IMR-90 (cell line): Measurements from ENCODE around the gene IRGQ. TPM values are rescaled to one million over a fixed set of nuclear protein-coding genes. Genes with fewer than 3 reads are reported as not detected.

Experiments
- ATAC-seq: fragments of 200-7000 bp; cut with Tn5 transposase; 2 replicates; pipeline ENCODE4 v1.9.1; 2020; ENCODE audit warnings: low read depth, mild to moderate bottlenecking, moderate library complexity
- BruUV-seq: library from RNA; stranded (reverse); fragments of 400-500 nt; replicated peaks from 2 replicates; lab custom pipeline; 2021; lab: Mats Ljungman, UMichigan
- CTCF ChIA-PET: fragments of 300-600 bp; formaldehyde crosslinking; extraction: SDS; loops from one replicate; lab custom pipeline; 2021; ENCODE audit warnings: antibody characterized with exemption; lab: Yijun Ruan, JAX
- POLR2A ChIA-PET: fragments of 300-600 bp; sonication (Branson Sonifier 250); formaldehyde crosslinking; loops from one replicate; lab custom pipeline; 2022; ENCODE audit warnings: antibody characterized with exemption; ENCODE audit not compliant: unreplicated experiment; lab: Charles Lee
- DNase-seq: peaks from one replicate; pipeline ENCODE4 v3.0.0; 2013
- H2AFZ ChIP-seq: replicated peaks from 2 replicates; pipeline ENCODE3; 2013; ENCODE audit warnings: low read length, mild to moderate bottlenecking; ENCODE audit not compliant: poor library complexity
- H2AK5ac ChIP-seq: 2 replicates; pipeline ENCODE4 v1.6.1; 2013; ENCODE audit warnings: low read depth, low read length, inconsistent platforms
- H2AK9ac ChIP-seq: replicated peaks from 2 replicates; pipeline ENCODE3; 2013; ENCODE audit warnings: mild to moderate bottlenecking, low read depth, low read length, moderate library complexity; ENCODE audit not compliant: poor library complexity
- H2BK120ac ChIP-seq: 2 replicates; pipeline ENCODE4 v1.6.1; 2013; ENCODE audit warnings: low read depth, low read length, inconsistent platforms
- H2BK15ac ChIP-seq: 3 replicates; pipeline ENCODE4 v1.6.1; 2013; ENCODE audit warnings: low read depth, low read length, inconsistent platforms
- H2BK20ac ChIP-seq: 2 replicates; pipeline ENCODE4 v1.6.1; 2013; ENCODE audit warnings: low read depth, mild to moderate bottlenecking, inconsistent platforms, low read length, moderate library complexity
- H2BK5ac ChIP-seq: 2 replicates; pipeline ENCODE4 v1.6.1; 2013; ENCODE audit warnings: mild to moderate bottlenecking, low read depth, low read length, inconsistent platforms; ENCODE audit not compliant: poor library complexity, severe bottlenecking
- H3K14ac ChIP-seq: replicated peaks from 2 replicates; pipeline ENCODE4 v1.6.1; 2013; ENCODE audit warnings: low read depth, low read length, inconsistent platforms
- H3K18ac ChIP-seq: 2 replicates; pipeline ENCODE4 v1.6.1; 2013; ENCODE audit warnings: low read depth, low read length, control low read depth
- H3K23ac ChIP-seq: 2 replicates; pipeline ENCODE4 v1.6.1; 2013; ENCODE audit warnings: low read depth, low read length, inconsistent platforms
- H3K27ac ChIP-seq: 2 replicates; pipeline ENCODE4 v1.5.1; 2013; ENCODE audit warnings: mild to moderate bottlenecking, control low read depth, low read length; ENCODE audit not compliant: insufficient read depth
- H3K27me3 ChIP-seq: 2 replicates; pipeline ENCODE4 v1.6.1; 2013; ENCODE audit warnings: low read length; ENCODE audit not compliant: control insufficient read depth, insufficient read depth
- H3K36me3 ChIP-seq: 2 replicates; pipeline ENCODE4 v1.6.1; 2013; ENCODE audit warnings: low read length, mixed read lengths; ENCODE audit not compliant: control insufficient read depth, insufficient read depth
- H3K4ac ChIP-seq: 2 replicates; pipeline ENCODE4 v1.6.1; 2013; ENCODE audit warnings: low read depth, low read length, inconsistent platforms
- H3K4me1 ChIP-seq: 2 replicates; pipeline ENCODE4 v1.6.1; 2013; ENCODE audit warnings: low read length, mixed read lengths; ENCODE audit not compliant: control insufficient read depth, insufficient read depth
- H3K4me2 ChIP-seq: 2 replicates; pipeline ENCODE4 v1.6.1; 2013; ENCODE audit warnings: low read depth, mild to moderate bottlenecking, control low read depth, low read length, moderate library complexity
- H3K4me3 ChIP-seq: 2 replicates; pipeline ENCODE4 v1.5.1; 2013; ENCODE audit warnings: low read depth, mild to moderate bottlenecking, control low read depth, low read length, moderate library complexity; ENCODE audit not compliant: insufficient read depth
- H3K56ac ChIP-seq: 2 replicates; pipeline ENCODE4 v1.6.1; 2013; ENCODE audit warnings: low read length, inconsistent platforms; ENCODE audit not compliant: insufficient read depth; ENCODE audit errors: extremely low read depth
- H3K79me1 ChIP-seq, 2 experiments: 2 replicates each; pipeline ENCODE4 v1.6.1; 2013; ENCODE audit warnings: low read length in 2 of 2, inconsistent platforms in 1 of 2, low read depth in 1 of 2
- H3K9ac ChIP-seq: 2 replicates; pipeline ENCODE4 v1.6.1; 2013; ENCODE audit warnings: low read depth, low read length, control low read depth
- H3K9me1 ChIP-seq: 2 replicates; pipeline ENCODE4 v1.6.1; 2013; ENCODE audit warnings: low read length, inconsistent platforms; ENCODE audit not compliant: insufficient read depth
- H3K9me3 ChIP-seq: 2 replicates; pipeline ENCODE4 v1.6.1; 2013; ENCODE audit warnings: low read length; ENCODE audit not compliant: control insufficient read depth, insufficient read depth
- H4K20me1 ChIP-seq: 2 replicates; pipeline ENCODE4 v1.6.1; 2013; ENCODE audit warnings: low read length, inconsistent platforms; ENCODE audit not compliant: insufficient read depth
- H4K5ac ChIP-seq: 2 replicates; pipeline ENCODE4 v1.6.1; 2013; ENCODE audit warnings: mild to moderate bottlenecking, low read depth, low read length, control low read depth
- H4K8ac ChIP-seq, 2 experiments: 2 replicates each; pipeline ENCODE4 v1.6.1; 2013; ENCODE audit warnings: low read depth in 2 of 2, low read length in 2 of 2, control low read depth in 1 of 2, inconsistent platforms in 1 of 2
- H4K91ac ChIP-seq: 2 replicates; pipeline ENCODE4 v1.6.1; 2013; ENCODE audit warnings: low read depth, low read length, inconsistent platforms; ENCODE audit not compliant: insufficient read depth
- MAFK ChIP-seq: IDR thresholded peaks from 2 replicates; pipeline ENCODE4 v1.6.1; 2012; ENCODE audit warnings: low read depth, low read length, improper control_type of control experiment
- MXI1 ChIP-seq: IDR thresholded peaks from 2 replicates; pipeline ENCODE4 v1.6.1; 2012; ENCODE audit warnings: low read depth, mild to moderate bottlenecking, low read length, moderate library complexity, borderline replicate concordance
- WGBS, 2 experiments: methylation state at CpG; one replicate each; pipeline versions ENCODE4 v1.1.5 to v1.1.7; 2013; ENCODE audit warnings: missing lambda C conversion rate in 2 of 2; ENCODE audit not compliant: insufficient read length in 1 of 2; ENCODE audit errors: extremely low coverage in 2 of 2; 5-methylcytosine and 5-hydroxymethylcytosine counted together
- dilution Hi-C: fragments of 300-500 bp; cut with HindIII; formaldehyde crosslinking; loops from one replicate; pipeline ENCODE4 v1.14.3; 2018; ENCODE audit warnings: low sequenced_read_pairs; ENCODE audit not compliant: unreplicated experiment
- in situ Hi-C: fragments of 300-500 bp; cut with MboI; formaldehyde crosslinking; loops from 3 replicates; pipeline ENCODE4 v1.14.3; 2019; ENCODE audit warnings: low sequenced_read_pairs, inconsistent platforms, mixed read lengths
- intact Hi-C: fragments of 100-400 bp; cut with micrococcal nuclease; formaldehyde crosslinking; loops from 2 replicates; pipeline ENCODE4 v1.10.0; 2022
- polyA plus RNA-seq, 3 experiments: library from polyadenylated mRNA; depleted of rRNA; stranded (reverse); fragments of >200 nt; gene quantifications; 2 replicates each; pipeline ENCODE4 v1.2.3, GENCODE V29; 2012; ENCODE audit warnings: low replicate concordance in 1 of 3
- total RNA-seq: library from RNA; depleted of rRNA; stranded (reverse); fragments of >200 nt; gene quantifications from 2 replicates; pipeline ENCODE4 v1.2.3, GENCODE V29; 2012

Gene IRGQ
- total and polyA plus RNA-seq, 2 of the 4 experiments (the other 2 are of a cell fraction) = 9.0 to 9.9 TPM

DNA sequence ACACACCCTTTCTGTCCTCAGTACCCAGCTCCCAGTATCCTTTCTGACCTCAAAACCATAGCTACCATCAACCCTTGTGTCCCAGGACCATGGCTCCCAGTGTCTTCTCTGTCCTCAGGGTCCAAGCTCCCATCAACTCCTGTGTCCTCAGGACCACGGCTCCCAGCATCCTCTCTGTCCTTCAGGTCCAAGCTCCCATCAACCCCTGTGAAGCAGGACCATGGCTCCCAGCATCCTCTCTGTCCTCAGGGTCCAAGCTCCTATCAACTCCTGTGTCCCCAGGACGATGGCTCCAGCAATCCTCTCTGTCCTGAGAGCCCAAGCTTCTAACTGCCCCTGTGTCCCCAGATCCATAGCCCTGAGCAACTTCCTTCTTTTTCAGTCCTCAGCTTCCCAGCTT, 45.4 kb upstream of the IRGQ start:
- intact Hi-C loops = no loop called here
- no peak for DNase-seq
- Histone ChIP-seq H3K18ac (no peak overlapping the region), H3K4ac (no peak overlapping the region), H4K91ac (no peak overlapping the region), H2AK9ac (no peak overlapping the region), H2BK5ac (no peak overlapping the region), H2BK120ac (no peak overlapping the region), H3K9ac (no peak overlapping the region), H3K9me1 (no peaks in the 10 kb centered on the region), H3K4me2 (no peak overlapping the region), H4K20me1 (no peaks in the 10 kb centered on the region), H3K23ac (no peak overlapping the region), H3K4me3 (no peak overlapping the region), H3K79me1 (no peaks in the 10 kb centered on the region), H3K27ac (no peak overlapping the region), H2AFZ (no peak overlapping the region), H2BK15ac (no peak overlapping the region), H3K36me3 (0 out of 2 replicates have a peak, but pooled peaks cover 2% of the 10 kb centered on the region), H3K9me3 (no peaks in the 10 kb centered on the region), H4K5ac (no peak overlapping the region), H3K27me3 (peaks cover 33% of the 10 kb centered on the region), H3K56ac (no peak overlapping the region), H2AK5ac (no peak overlapping the region), H3K14ac (no peak overlapping the region), H3K4me1 (peaks cover 5% of the 10 kb centered on the region), H2BK20ac (no peak overlapping the region), H4K8ac (no peak overlapping the region)
- TF ChIP-seq MXI1 = no peak
- no peak for TF ChIP-seq MAFK
- in situ Hi-C loops = no loop called here
- ATAC-seq = no peak
- POLR2A ChIA-PET = no interaction called here
- BruUV-seq = no TSS peak
- dilution Hi-C loops = no loop called here
- CTCF ChIA-PET = no interaction called here
- WGBS, 2 experiments = no CpG with 5 or more reads among the region's 2 CpGs
